ENCODE data around the gene CDIPT. TPM values are rescaled to one million over a fixed set of nuclear protein-coding genes. Genes with fewer than 3 reads are reported as not detected.

CDIPT gene
- total and polyA plus RNA-seq, 5 donors from 2014 or later: 47.7 to 122 (median 106) TPM

DNA sequence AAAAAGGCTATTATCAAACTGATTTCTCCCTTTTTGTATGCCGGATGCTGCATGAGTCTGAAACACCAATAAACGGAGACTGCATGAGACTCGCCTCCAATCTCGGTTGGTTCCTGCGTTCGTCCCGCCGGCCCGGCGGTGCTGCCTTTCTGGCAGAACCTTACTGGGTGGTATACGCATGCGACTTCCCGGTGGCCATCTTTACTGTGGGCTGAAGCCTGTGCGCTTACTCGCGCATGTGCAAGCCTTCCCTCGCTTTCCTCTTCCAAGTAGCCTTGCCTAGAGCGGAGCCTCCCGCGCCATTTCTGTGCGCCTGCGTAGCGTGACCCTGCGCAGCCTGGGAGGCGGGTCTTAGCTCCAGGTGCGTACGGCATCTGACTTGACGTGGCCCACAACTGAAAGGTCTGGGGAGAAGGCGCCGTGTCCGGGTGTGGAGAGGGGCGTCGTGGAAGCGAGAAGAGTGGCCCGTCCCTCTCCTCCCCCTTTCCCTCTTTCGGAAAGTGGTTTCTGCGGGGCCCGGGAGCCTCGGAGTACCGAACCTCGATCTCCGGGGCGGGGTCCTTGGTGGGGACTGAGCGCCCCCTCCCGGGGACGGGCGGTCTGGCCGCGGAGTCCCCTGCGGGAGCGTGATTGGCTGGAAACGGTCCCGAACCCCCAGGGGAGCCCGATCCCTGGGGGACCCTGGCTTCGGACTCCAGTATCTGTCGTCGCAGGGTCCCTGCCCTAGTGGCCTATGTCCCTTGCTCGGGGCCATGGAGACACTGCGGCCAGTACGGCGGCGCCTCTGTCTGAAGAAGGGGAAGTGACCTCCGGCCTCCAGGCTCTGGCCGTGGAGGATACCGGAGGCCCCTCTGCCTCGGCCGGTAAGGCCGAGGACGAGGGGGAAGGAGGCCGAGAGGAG lies 47.0 kb downstream of the CDIPT start, which contains the start of gene PAGR1:
TSS of gene PAGR1 (plus strand) at position 360 of the 901 bp plus-strand sequence. CDS start at position 734, 374 bp downstream.
- Mint-ChIP-seq H3K27me3 (peaks cover 14% of the 10 kb centered on the region), H3K4me1 (peaks cover 5 to 78% (median 39%) of the 10 kb centered on the region in 4 donors), H3K27ac (peak within 1 kb of the TSS; percentile 97), H3K4me3 (peak within 1 kb of the TSS; percentile 94 to 98 (median 95)), H3K9me3 (peaks cover 0 to 2% (median 0%) of the 10 kb centered on the region in 7 donors), H3K36me3 (peaks cover 6% of the 10 kb centered on the region)
- peak within 1 kb of the TSS; percentile 91 for H3K27ac ChIP-seq (ENCODE audit: insufficient read depth, low read length, poor library complexity, severe bottlenecking)
- peak within 1 kb of the TSS; percentile 68 for H3K4me3 ChIP-seq (ENCODE audit: low read depth, low read length)
- DNase-seq (peak; percentile 98 to 100 (median 99)), ATAC-seq (ENCODE audit: low read depth in 2 of 2) (peak; percentile 80)
- H3K36me3 ChIP-seq (ENCODE audit: control insufficient read depth, insufficient read depth, low read length): peaks cover 10% of the 10 kb centered on the region
- peaks cover 68% of the 10 kb centered on the region for H3K4me1 ChIP-seq (ENCODE audit: control insufficient read depth, insufficient read depth, low read length, poor library complexity, severe bottlenecking)
- H3K27me3 ChIP-seq (ENCODE audit: control insufficient read depth, insufficient read depth, low read length): no peaks in the 10 kb centered on the region
- no peaks in the 10 kb centered on the region for H3K9me3 ChIP-seq (ENCODE audit: control insufficient read depth in 2 of 2, low read length in 2 of 2)

DNA sequence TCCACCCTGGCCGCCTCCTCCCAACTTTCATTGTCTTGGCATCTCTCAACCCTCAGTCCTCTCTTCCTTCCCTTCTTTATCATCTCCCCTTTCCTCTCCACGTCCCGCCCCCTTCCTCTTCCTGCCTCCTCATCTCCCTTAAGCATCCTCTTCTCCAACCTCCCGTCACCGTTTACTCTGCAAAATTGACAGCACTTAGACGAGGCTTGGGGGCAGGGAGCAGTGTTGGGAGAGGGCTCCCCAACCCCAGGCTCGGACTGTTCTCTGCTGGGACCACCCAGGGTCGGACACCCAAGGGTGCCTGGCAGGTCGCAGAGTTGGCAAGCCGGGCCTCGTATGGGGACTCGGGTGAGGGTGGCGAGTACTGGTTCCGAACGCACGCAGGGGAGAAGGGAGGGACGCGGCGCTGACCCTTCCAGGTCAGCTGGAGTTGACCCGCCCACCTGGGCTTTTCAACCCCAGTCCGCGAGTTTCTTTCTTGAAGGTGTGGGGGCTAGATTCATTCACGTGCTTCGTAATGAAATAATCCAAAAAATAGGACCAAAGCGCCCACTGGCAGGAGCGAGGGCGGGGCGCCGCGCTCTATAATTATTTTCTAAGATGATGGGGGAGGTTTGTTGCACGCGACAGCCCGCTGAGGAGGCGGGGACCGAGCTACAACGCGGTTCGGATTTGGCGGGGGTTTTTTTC lies 47.8 kb downstream of the CDIPT start:
- peak overlapping the region; percentile 68 for H3K4me3 ChIP-seq (ENCODE audit: low read depth, low read length)
- Mint-ChIP-seq H3K27me3 (peaks cover 16% of the 10 kb centered on the region), H3K27ac (peak overlapping the region in 2 of 3 donors; percentile 97), H3K36me3 (peaks cover 6% of the 10 kb centered on the region), H3K9me3 (peaks cover 0 to 2% (median 0%) of the 10 kb centered on the region in 7 donors), H3K4me3 (peak overlapping the region; percentile 94 to 98 (median 95)), H3K4me1 (peaks cover 5 to 78% (median 44%) of the 10 kb centered on the region in 4 donors)
- H3K27me3 ChIP-seq (ENCODE audit: control insufficient read depth, insufficient read depth, low read length): no peaks in the 10 kb centered on the region
- no peak for ATAC-seq (ENCODE audit: low read depth in 2 of 2)
- H3K9me3 ChIP-seq (ENCODE audit: control insufficient read depth in 2 of 2, low read length in 2 of 2): no peaks in the 10 kb centered on the region
- no peak for DNase-seq
- H3K36me3 ChIP-seq (ENCODE audit: control insufficient read depth, insufficient read depth, low read length): peaks cover 13% of the 10 kb centered on the region
- peak overlapping the region; percentile 91 for H3K27ac ChIP-seq (ENCODE audit: insufficient read depth, low read length, poor library complexity, severe bottlenecking)
- H3K4me1 ChIP-seq (ENCODE audit: control insufficient read depth, insufficient read depth, low read length, poor library complexity, severe bottlenecking): peaks cover 68% of the 10 kb centered on the region

DNA sequence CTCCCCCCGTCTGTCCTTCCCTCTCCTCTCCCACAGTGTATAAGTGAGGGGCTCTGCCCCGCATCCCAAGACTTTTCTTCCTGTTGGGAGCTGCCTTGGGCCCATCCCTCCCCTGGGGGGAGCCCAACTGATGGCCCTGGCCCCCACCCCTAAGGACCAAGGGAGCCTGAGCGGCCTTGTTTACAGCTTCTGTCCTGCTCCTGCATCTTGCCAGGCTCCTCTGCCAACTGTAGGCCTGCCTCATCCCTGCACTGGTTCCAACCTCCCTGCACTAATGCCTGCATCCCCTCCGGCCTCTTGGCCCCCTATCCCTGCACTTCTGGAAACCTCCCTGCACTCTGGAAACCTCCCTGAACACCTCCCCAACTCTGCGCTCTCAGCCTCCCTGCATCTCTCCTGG lies 48.4 kb downstream of the CDIPT start:
- Histone ChIP-seq H3K9me3 (ENCODE audit: control insufficient read depth in 2 of 2, low read length in 2 of 2) (no peaks in the 10 kb centered on the region), H3K27me3 (ENCODE audit: control insufficient read depth, insufficient read depth, low read length) (no peaks in the 10 kb centered on the region), H3K4me3 (ENCODE audit: low read depth, low read length) (peak overlapping the region; percentile 68), H3K27ac (ENCODE audit: insufficient read depth, low read length, poor library complexity, severe bottlenecking) (no peak overlapping the region), H3K4me1 (ENCODE audit: control insufficient read depth, insufficient read depth, low read length, poor library complexity, severe bottlenecking) (peaks cover 68% of the 10 kb centered on the region), H3K36me3 (ENCODE audit: control insufficient read depth, insufficient read depth, low read length) (peaks cover 15% of the 10 kb centered on the region)
- Mint-ChIP-seq H3K27me3 (peaks cover 16% of the 10 kb centered on the region), H3K36me3 (peaks cover 6% of the 10 kb centered on the region), H3K9me3 (peaks cover 0 to 2% (median 0%) of the 10 kb centered on the region in 7 donors), H3K4me1 (peaks cover 5 to 77% (median 43%) of the 10 kb centered on the region in 4 donors), H3K4me3 (peak overlapping the region; percentile 82 to 98 (median 95)), H3K27ac (peak overlapping the region; percentile 18 to 97 (median 82))
- ATAC-seq (ENCODE audit: low read depth in 2 of 2) (no peak), DNase-seq (no peak)

DNA sequence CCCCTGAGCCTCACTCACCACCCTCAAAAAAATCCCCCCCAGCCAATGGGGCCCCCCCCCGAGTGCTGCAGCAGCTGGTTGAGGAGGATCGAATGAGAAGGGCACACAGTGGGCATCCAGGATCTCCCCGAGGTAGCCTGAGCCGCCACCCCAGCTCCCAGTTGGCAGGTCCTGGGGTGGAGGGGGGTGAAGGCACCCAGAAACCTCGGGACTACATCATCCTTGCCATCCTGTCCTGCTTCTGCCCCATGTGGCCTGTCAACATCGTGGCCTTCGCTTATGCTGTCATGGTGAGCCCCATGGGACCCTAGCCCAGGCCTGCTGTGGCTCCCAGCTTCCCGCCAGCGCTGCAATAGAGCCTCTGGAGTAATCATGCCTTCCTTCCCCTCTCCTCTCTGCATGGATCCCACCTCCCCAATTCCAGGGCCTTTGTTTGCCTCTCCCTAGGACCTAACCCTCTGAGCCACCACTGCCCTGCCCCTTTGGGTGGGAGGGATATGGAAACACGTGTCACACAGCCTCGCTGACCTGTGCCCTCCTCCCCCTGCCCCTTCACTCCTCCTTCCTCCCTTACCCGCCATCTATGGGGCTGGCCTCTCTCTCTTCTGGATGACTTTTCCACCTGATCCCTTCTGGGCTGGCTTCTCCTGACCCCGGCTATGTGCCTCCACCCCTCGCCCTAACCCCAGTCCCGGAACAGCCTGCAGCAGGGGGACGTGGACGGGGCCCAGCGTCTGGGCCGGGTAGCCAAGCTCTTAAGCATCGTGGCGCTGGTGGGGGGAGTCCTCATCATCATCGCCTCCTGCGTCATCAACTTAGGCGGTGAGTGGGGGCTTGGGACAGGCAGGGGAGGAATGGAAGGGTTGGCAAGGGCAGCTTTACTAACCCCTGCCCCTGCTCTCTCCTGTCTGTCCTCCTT lies 49.1 kb downstream of the CDIPT start:
- DNase-seq (no peak), ATAC-seq (ENCODE audit: low read depth in 2 of 2) (no peak)
- Histone ChIP-seq H3K9me3 (ENCODE audit: control insufficient read depth in 2 of 2, low read length in 2 of 2) (no peaks in the 10 kb centered on the region), H3K27ac (ENCODE audit: insufficient read depth, low read length, poor library complexity, severe bottlenecking) (no peak overlapping the region), H3K36me3 (ENCODE audit: control insufficient read depth, insufficient read depth, low read length) (peaks cover 11% of the 10 kb centered on the region), H3K27me3 (ENCODE audit: control insufficient read depth, insufficient read depth, low read length) (no peaks in the 10 kb centered on the region), H3K4me3 (ENCODE audit: low read depth, low read length) (no peak overlapping the region), H3K4me1 (ENCODE audit: control insufficient read depth, insufficient read depth, low read length, poor library complexity, severe bottlenecking) (peaks cover 72% of the 10 kb centered on the region)
- Mint-ChIP-seq H3K27me3 (peaks cover 16% of the 10 kb centered on the region), H3K27ac (peak overlapping the region; percentile 25 to 69 (median 66)), H3K9me3 (peaks cover 0 to 2% (median 0%) of the 10 kb centered on the region in 7 donors), H3K4me3 (peak overlapping the region; percentile 20 to 98 (median 66)), H3K36me3 (peaks cover 6% of the 10 kb centered on the region), H3K4me1 (peaks cover 5 to 76% (median 40%) of the 10 kb centered on the region in 4 donors)

DNA sequence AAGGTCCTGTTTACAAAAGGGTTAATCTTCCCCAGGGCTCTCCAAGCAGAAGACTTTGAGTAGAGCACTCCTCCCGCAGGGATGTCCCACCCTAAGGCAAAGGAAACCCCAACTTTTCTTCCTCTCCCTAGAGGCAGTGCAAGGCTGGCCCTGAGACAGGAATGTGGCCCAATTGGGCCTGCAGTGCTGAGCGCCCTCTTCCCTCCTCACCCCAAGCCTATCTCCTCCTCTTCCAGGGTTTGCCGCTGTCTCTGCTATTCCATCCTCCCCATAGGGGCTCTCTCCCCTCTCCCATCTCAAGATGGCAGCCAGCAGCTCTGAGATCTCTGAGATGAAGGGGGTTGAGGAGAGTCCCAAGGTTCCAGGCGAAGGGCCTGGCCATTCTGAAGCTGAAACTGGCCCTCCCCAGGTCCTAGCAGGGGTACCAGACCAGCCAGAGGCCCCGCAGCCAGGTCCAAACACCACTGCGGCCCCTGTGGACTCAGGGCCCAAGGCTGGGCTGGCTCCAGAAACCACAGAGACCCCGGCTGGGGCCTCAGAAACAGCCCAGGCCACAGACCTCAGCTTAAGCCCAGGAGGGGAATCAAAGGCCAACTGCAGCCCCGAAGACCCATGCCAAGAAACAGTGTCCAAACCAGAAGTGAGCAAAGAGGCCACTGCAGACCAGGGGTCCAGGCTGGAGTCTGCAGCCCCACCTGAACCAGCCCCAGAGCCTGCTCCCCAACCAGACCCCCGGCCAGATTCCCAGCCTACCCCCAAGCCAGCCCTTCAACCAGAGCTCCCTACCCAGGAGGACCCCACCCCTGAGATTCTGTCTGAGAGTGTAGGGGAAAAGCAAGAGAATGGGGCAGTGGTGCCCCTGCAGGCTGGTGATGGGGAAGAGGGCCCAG lies 50.0 kb downstream of the CDIPT start:
- Histone ChIP-seq H3K27ac (ENCODE audit: insufficient read depth, low read length, poor library complexity, severe bottlenecking) (no peak overlapping the region), H3K9me3 (ENCODE audit: control insufficient read depth in 2 of 2, low read length in 2 of 2) (no peaks in the 10 kb centered on the region), H3K4me1 (ENCODE audit: control insufficient read depth, insufficient read depth, low read length, poor library complexity, severe bottlenecking) (peaks cover 74% of the 10 kb centered on the region), H3K27me3 (ENCODE audit: control insufficient read depth, insufficient read depth, low read length) (no peaks in the 10 kb centered on the region), H3K36me3 (ENCODE audit: control insufficient read depth, insufficient read depth, low read length) (peaks cover 5% of the 10 kb centered on the region), H3K4me3 (ENCODE audit: low read depth, low read length) (no peak overlapping the region)
- Mint-ChIP-seq H3K4me3 (peak overlapping the region; percentile 63 to 91 (median 76)), H3K4me1 (peaks cover 5 to 76% (median 39%) of the 10 kb centered on the region in 4 donors), H3K27me3 (peaks cover 18% of the 10 kb centered on the region), H3K9me3 (peaks cover 0 to 2% (median 0%) of the 10 kb centered on the region in 7 donors), H3K27ac (peak overlapping the region in 1 of 3 donors; percentile 15), H3K36me3 (peaks cover 5% of the 10 kb centered on the region)
- DNase-seq (no peak), ATAC-seq (ENCODE audit: low read depth in 2 of 2) (no peak)

DNA sequence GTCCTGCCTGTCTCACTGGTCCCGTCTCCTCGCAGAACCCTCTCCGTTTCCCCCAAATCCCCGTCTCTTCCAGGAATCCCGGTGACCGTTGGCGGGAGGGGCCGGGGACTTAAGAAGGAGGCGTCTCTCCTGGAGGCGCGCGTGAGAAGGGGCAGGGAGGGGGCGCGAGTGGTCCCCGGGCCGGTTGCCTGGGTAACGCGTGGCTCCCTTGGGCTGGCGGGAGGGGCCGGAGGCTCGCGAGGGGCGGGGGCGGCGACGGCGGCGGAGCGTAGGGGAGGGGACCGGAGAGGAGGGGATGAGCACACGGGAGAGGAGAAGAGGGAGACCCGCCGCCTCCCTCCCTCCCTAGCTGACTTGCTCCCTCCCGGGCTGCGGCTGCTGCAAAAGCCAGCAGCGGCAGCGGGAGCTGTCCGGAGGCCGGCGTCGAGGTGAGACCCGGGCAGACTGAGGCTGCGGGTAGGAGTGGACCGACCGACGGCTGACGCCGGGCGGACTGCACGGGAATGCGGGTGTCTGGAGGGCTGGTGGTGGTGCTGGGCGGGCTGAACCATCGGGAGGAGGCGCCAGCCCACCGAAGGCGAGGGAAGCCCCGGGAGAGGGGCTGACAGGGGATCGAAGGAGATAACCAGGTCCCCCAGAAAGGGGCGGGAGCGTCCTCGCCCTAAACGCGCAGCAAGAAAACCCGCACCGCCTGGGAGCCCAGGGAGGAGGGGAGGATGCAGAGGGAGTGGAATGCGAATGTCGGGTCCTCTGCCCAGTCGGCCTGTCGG lies 50.9 kb downstream of the CDIPT start, which contains the start of gene PRRT2:
TSS of gene PRRT2 (plus strand) at position 298 of the 770 bp plus-strand sequence. CDS start 862 bp downstream, outside the sequence.
- no peaks in the 10 kb centered on the region for H3K9me3 ChIP-seq (ENCODE audit: control insufficient read depth in 2 of 2, low read length in 2 of 2)
- H3K4me1 ChIP-seq (ENCODE audit: control insufficient read depth, insufficient read depth, low read length, poor library complexity, severe bottlenecking): peaks cover 75% of the 10 kb centered on the region
- Mint-ChIP-seq H3K4me1 (peaks cover 5 to 75% (median 40%) of the 10 kb centered on the region in 4 donors), H3K36me3 (peaks cover 4% of the 10 kb centered on the region), H3K4me3 (peak within 1 kb of the TSS; percentile 89 to 96 (median 90)), H3K27me3 (peaks cover 23% of the 10 kb centered on the region), H3K9me3 (peaks cover 0 to 2% (median 0%) of the 10 kb centered on the region in 7 donors), H3K27ac (peak within 1 kb of the TSS; percentile 82 to 92 (median 87))
- peaks cover 4% of the 10 kb centered on the region for H3K36me3 ChIP-seq (ENCODE audit: control insufficient read depth, insufficient read depth, low read length)
- ATAC-seq (ENCODE audit: low read depth in 2 of 2) (no peak), DNase-seq (peak in 2 of 3 donors; percentile 31 to 59)
- peak within 1 kb of the TSS; percentile 90 for H3K27ac ChIP-seq (ENCODE audit: insufficient read depth, low read length, poor library complexity, severe bottlenecking)
- H3K4me3 ChIP-seq (ENCODE audit: low read depth, low read length): peak within 1 kb of the TSS; percentile 65
- no peaks in the 10 kb centered on the region for H3K27me3 ChIP-seq (ENCODE audit: control insufficient read depth, insufficient read depth, low read length)

All from CD4-positive, CD25-positive, alpha-beta regulatory T cell (primary cell).